DND-41 (cell line): ENCODE measurements around the gene PDE1C.
"Not testable (repeated sequence)": the region's sequence is repeated elsewhere in the genome, so short reads cannot be mapped to it uniquely, and the experiment has no call there.

Experiments
- ATAC-seq: fragments of 200-7000 bp; cut with Tn5 transposase; 3 replicates; pipeline ENCODE4 v1.9.1; 2021; ENCODE audit warnings: low read depth; ENCODE audit not compliant: insufficient read depth
- DNase-seq: peaks from one replicate; pipeline ENCODE4 v3.0.0-alpha.2; 2020
- H2AFZ ChIP-seq: 2 replicates; pipeline ENCODE4 v1.6.0; 2012; ENCODE audit warnings: low read depth, low read length
- H3K27ac ChIP-seq: 2 replicates; pipeline ENCODE4 v1.5.1; 2012; ENCODE audit warnings: low read length, inconsistent platforms
- H3K27me3 ChIP-seq: fragments of 200-600 bp; sonication (generic); 2 replicates; pipeline ENCODE4 v1.6.0; 2012; ENCODE audit warnings: low read length, mild to moderate bottlenecking, inconsistent platforms; ENCODE audit not compliant: insufficient read depth, poor library complexity
- H3K36me3 ChIP-seq: 2 replicates; pipeline ENCODE4 v1.5.1; 2012; ENCODE audit warnings: low read length, inconsistent platforms; ENCODE audit not compliant: insufficient read depth
- H3K4me1 ChIP-seq: 2 replicates; pipeline ENCODE4 v1.5.1; 2012; ENCODE audit warnings: mild to moderate bottlenecking, low read length; ENCODE audit not compliant: insufficient read depth
- H3K4me2 ChIP-seq: 2 replicates; pipeline ENCODE4 v1.6.0; 2012; ENCODE audit warnings: mild to moderate bottlenecking, moderate library complexity, low read length, inconsistent platforms; ENCODE audit not compliant: insufficient read depth
- H3K4me3 ChIP-seq, 2 experiments: fragments of 200-600 bp in 1 of 2; shearing (Covaris generic) in 1 of 2; 2 replicates each; pipeline ENCODE4 v1.5.1; 2012 to 2016; ENCODE audit warnings: inconsistent platforms in 2 of 2, low read length in 2 of 2, mild to moderate bottlenecking in 2 of 2, low read depth in 1 of 2, moderate library complexity in 1 of 2
- H3K79me2 ChIP-seq: 2 replicates; pipeline ENCODE4 v1.6.0; 2012; ENCODE audit warnings: low read length, inconsistent platforms; ENCODE audit not compliant: insufficient read depth
- H3K9ac ChIP-seq: 2 replicates; pipeline ENCODE4 v1.6.0; 2012; ENCODE audit warnings: low read depth, mild to moderate bottlenecking, inconsistent platforms, low read length, moderate library complexity
- H3K9me3 ChIP-seq: 2 replicates; pipeline ENCODE4 v1.5.1; 2012; ENCODE audit warnings: low read length, moderate library complexity, mild to moderate bottlenecking, inconsistent platforms; ENCODE audit not compliant: insufficient read depth, severe bottlenecking
- H4K20me1 ChIP-seq: 2 replicates; pipeline ENCODE4 v1.6.0; 2012; ENCODE audit warnings: low read length; ENCODE audit not compliant: insufficient read depth
- CTCF ChIP-seq: IDR thresholded peaks from 2 replicates; pipeline ENCODE4 v1.5.1; 2012; ENCODE audit warnings: borderline replicate concordance, low read length, moderate library complexity, mild to moderate bottlenecking; ENCODE audit not compliant: poor library complexity, severe bottlenecking; ENCODE audit errors: extremely low read depth
- EZH2 ChIP-seq: IDR thresholded peaks from 3 replicates; pipeline ENCODE4 v1.6.1; 2012; ENCODE audit warnings: borderline replicate concordance, low read depth, mild to moderate bottlenecking, moderate library complexity, low read length, inconsistent platforms; ENCODE audit not compliant: severe bottlenecking

PDE1C gene

GRCh38 chr7:31851119-31851518 lies 219.1 kb downstream of the PDE1C start:
- Histone ChIP-seq H3K79me2 (no peaks in the 10 kb centered on the region), H3K4me3 (no peak overlapping the region), H3K9ac (no peak overlapping the region), H3K27ac (no peak overlapping the region), H3K4me2 (no peak overlapping the region), H2AFZ (no peak overlapping the region), H3K4me1 (no peaks in the 10 kb centered on the region), H3K9me3 (no peaks in the 10 kb centered on the region), H3K36me3 (no peaks in the 10 kb centered on the region), H4K20me1 (no peaks in the 10 kb centered on the region), H3K27me3 (no peaks in the 10 kb centered on the region)
- ATAC-seq (no peak), DNase-seq (no peak)
- no peak for TF ChIP-seq EZH2
- no peak for TF ChIP-seq CTCF

- no peak for ATAC-seq
- DNase-seq, result no peak
- Histone ChIP-seq H3K27me3 (no peaks in the 10 kb centered on the region), H3K4me2 (no peak overlapping the region), H3K4me3 (no peak overlapping the region), H3K36me3 (no peaks in the 10 kb centered on the region), H3K9me3 (no peaks in the 10 kb centered on the region), H3K27ac (no peak overlapping the region), H4K20me1 (no peaks in the 10 kb centered on the region), H3K4me1 (no peaks in the 10 kb centered on the region), H3K79me2 (no peaks in the 10 kb centered on the region), H2AFZ (no peak overlapping the region), H3K9ac (no peak overlapping the region)
- no peak for TF ChIP-seq EZH2
- TF ChIP-seq CTCF, result no peak
Observed at GRCh38 chr7:31850601-31851000, 219.6 kb downstream of the PDE1C start.

- no peak overlapping the region for H3K9ac ChIP-seq
- peaks cover 3% of the 10 kb centered on the region for H3K9me3 ChIP-seq
- H3K79me2 ChIP-seq, result no peaks in the 10 kb centered on the region
- H3K36me3 ChIP-seq, result no peaks in the 10 kb centered on the region
- no peak overlapping the region for H3K4me3 ChIP-seq
- ATAC-seq, result no peak
- H2AFZ ChIP-seq, result no peak overlapping the region
- no peaks in the 10 kb centered on the region for H3K4me1 ChIP-seq
- no peak overlapping the region for H3K4me2 ChIP-seq
- no peak for DNase-seq
- no peak overlapping the region for H3K27ac ChIP-seq
- TF ChIP-seq EZH2 (no peak), CTCF (no peak)
- no peaks in the 10 kb centered on the region for H4K20me1 ChIP-seq
- no peaks in the 10 kb centered on the region for H3K27me3 ChIP-seq
Observed at GRCh38 chr7:31850066-31850465, 220.1 kb downstream of the PDE1C start.

- H3K9ac ChIP-seq, result no peak overlapping the region
- H3K4me3 ChIP-seq, result no peak overlapping the region
- no peak for DNase-seq
- no peaks in the 10 kb centered on the region for H3K36me3 ChIP-seq
- H3K27me3 ChIP-seq, result no peaks in the 10 kb centered on the region
- H3K9me3 ChIP-seq, result no peaks in the 10 kb centered on the region
- no peaks in the 10 kb centered on the region for H4K20me1 ChIP-seq
- no peak overlapping the region for H2AFZ ChIP-seq
- no peaks in the 10 kb centered on the region for H3K79me2 ChIP-seq
- TF ChIP-seq EZH2, result no peak
- no peak for TF ChIP-seq CTCF
- H3K4me1 ChIP-seq, result no peaks in the 10 kb centered on the region
- ATAC-seq, result no peak
- no peak overlapping the region for H3K4me2 ChIP-seq
- H3K27ac ChIP-seq, result no peak overlapping the region
Observed at GRCh38 chr7:31835471-31835870, 234.7 kb downstream of the PDE1C start.

- not testable (repeated sequence) for DNase-seq, H3K4me1 ChIP-seq, H4K20me1 ChIP-seq, H3K79me2 ChIP-seq, H3K9me3 ChIP-seq, H2AFZ ChIP-seq, H3K4me2 ChIP-seq, H3K36me3 ChIP-seq, H3K9ac ChIP-seq, H3K4me3 ChIP-seq, H3K27me3 ChIP-seq, H3K27ac ChIP-seq, ATAC-seq
Observed at GRCh38 chr7:31833625-31834024, 236.6 kb downstream of the PDE1C start.
